GM08714 (cell line): ENCODE measurements around the gene CACNA1B.

Source experiments
- H3K4me3 ChIP-seq: fragments of 200-500 bp; sonication (Bioruptor generic); 2 replicates; pipeline ENCODE4 v1.5.1; 2014; ENCODE audit warnings: mild to moderate bottlenecking, low read length, inconsistent platforms
- ZNF274 ChIP-seq: IDR thresholded peaks from 2 replicates; pipeline ENCODE4 v1.6.1; 2012; ENCODE audit warnings: mild to moderate bottlenecking, low read depth, low read length

Gene CACNA1B

DNA sequence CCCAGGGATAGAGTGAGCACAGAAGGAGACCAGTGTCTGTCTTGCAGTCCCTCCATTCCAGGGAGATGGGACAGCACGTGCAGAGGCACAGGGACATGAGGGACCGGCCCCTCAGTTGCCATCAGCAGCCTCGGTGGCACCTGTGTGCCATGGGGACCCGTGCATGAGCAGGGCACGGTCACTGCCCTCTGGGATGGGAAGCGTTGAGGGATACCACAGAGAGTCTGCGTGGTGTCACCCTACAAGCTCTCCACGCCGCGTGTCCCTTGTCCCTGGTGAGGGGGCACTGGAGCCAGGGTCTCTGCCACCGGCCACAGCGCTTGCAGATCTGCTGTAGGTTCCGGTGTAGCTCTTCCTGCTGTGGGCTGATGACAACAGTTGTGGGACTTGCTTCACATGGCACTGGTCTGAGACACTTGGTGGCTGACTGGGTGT lies 108.1 kb downstream of the CACNA1B start:
- no peak overlapping the region for H3K4me3 ChIP-seq
- no peak for TF ChIP-seq ZNF274

DNA sequence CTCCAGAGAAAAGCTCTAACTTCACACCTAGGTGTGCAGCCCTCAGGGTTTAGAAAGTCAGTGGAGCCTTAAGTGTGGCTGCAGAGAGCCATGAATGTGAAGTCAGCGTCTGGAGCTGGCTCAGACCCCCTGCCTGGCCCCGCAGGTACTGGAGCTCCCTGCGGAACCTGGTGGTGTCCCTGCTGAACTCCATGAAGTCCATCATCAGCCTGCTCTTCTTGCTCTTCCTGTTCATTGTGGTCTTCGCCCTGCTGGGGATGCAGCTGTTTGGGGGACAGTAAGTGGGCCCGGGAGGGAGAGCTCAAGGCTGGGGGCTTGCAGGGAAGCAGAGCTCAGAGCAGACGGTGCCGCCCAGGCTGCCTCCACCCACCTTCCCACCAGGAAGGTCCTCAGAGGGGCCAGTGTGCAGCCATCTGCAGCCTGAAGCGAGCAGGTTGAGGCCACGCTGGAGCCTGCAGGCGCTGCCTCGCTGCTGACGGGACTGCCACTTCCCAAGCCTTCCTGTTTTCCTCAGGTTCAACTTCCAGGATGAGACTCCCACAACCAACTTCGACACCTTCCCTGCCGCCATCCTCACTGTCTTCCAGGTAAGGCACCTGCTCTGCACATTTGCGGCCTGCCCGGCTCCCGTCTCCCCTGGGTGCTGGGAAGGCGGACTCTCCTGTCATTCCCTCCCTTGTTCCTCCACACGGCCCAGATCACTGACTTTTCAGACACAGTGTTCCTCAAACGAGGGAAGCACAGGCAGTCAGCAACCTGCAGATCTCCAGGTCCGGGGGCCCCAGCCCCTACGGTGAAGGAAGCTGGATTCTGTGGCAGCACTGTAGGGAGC lies 108.9 kb downstream of the CACNA1B start:
- TF ChIP-seq ZNF274 = no peak
- no peak overlapping the region for H3K4me3 ChIP-seq

DNA sequence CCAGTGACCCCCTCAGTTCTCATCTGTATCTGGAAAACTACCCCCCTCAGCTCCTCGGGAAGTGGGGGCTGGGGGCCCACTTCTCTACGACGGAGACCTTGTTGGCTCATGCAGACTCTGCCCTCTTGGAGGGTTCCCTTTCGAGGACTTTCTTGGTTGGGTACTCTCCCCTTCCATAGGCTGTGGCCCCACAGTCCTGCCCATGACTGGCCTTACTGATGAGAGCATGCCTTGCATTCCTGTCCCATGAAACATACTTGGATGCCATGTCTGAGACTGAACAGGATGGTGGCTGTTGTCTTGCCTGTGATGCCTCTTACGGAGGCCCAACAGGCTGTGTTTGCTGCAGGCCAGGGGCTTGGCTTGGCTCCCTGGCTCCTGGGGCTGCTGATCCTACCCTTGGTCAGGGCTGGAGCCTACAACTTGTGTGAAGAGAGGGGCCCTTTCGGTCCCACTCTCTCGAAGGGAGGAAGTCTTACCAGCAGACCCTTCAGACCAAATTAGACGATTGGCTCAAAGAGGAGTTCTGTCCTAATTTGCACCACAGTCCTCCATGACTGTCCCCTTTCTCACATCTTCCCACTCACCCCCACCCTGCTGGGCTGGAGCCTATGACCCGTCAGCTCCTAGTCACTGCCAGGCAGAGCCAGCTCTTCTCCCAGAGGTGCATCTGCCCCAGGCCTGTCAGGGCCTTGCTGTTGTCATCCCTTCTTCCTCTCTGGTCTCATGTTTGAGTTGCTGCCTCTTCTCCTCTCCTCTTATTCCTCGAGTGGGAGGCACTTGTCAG lies 109.9 kb downstream of the CACNA1B start:
- no peak for TF ChIP-seq ZNF274

DNA sequence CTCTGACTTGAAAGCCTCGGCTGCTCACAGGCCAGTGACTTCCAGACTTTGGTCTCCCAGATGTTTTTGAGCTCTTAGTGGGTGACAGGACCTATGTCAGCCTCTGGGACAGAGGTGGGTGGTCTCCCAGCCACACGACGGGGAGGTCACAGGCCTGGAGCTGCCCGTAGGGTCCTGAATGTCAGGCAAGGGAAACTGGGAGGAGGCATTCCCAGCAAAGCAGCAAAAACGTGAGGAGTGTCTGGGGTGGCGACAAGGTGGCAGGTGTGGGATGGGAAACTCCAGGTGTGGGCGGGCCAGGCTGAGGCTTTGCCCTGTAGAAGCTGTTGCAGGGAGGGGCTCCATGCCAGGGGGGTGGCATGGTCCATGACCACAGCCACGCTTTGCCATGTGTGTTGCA lies 110.5 kb downstream of the CACNA1B start:
- H3K4me3 ChIP-seq = no peak overlapping the region
- TF ChIP-seq ZNF274 = no peak

More for the DNA sequence above, 109.9 kb downstream of the CACNA1B start:
- no peak overlapping the region for H3K4me3 ChIP-seq

DNA sequence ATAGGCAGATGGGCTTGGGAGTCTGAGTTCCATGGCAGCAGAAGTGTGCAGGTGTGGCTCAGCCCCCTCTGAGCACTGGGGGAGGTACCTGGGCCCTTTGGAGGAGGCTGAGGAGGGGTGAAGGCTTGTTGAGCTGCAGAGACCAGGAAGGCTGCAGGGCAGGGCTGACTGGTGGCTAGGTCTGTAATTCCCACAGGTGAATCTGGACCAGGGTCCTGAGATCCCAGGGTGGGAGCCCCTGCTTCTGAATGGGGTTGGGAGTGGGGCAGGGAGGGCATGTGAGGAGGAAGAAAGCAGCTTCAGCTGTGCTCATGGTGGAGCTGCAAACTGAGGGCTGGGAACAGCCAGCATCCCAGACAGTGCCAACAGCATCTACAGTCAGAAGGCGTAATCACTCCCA lies 111.1 kb downstream of the CACNA1B start:
- TF ChIP-seq ZNF274 = no peak
- no peak overlapping the region for H3K4me3 ChIP-seq

DNA sequence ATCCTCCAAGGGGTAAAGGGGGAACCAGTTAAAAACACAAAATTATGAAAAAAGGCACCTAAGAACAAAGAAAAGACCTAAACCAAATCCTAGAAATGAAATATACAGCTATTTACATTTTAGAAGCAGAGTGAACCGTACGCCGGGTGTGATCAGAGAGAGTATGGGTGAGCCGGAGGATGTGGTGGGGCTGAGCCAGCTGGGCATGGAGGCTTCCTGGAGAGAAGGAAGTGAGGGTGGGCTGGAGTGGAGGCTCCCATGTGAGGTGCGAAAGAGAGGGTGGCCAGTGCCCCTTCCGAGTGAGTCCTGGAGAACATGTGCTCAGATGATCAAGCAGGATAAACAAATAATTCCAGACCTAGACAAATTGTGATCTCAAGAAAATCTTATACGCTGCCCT lies 111.6 kb downstream of the CACNA1B start:
- no peak overlapping the region for H3K4me3 ChIP-seq
- TF ChIP-seq ZNF274 = no peak

DNA sequence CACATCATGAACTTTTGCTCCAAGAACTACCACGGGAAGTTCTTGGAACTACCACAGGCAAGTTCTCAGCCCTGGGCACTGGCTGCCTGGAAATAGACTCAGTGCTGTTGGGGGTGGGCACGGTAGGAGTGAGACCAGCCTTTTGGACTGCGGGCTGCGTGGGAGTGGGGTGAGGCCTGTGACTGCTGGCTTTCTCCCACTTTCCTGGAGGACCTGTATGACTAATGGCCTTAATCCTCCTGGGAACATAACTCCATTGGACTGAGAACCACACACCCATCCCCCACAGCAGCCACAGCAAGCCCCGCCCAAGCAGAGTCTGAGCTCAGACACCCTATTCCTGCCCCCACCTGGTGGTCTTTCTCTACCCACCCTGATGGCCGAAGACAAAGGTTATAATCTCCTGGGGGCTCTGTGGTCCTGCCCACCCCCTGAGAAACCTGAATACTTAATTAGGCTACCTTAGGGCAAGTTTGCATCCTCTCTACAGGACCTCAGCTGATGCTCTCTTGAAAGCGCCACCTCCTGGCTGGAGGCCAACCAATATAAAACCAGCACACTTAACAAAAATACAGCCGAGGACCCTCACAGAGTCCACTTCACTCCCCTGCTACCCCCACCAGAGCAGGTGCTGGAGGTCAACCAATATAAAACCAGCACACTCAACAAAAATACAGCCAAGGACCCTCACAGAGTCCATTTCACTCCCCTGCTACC lies 112.6 kb downstream of the CACNA1B start:
- H3K4me3 ChIP-seq = no peak overlapping the region
- no peak for TF ChIP-seq ZNF274

DNA sequence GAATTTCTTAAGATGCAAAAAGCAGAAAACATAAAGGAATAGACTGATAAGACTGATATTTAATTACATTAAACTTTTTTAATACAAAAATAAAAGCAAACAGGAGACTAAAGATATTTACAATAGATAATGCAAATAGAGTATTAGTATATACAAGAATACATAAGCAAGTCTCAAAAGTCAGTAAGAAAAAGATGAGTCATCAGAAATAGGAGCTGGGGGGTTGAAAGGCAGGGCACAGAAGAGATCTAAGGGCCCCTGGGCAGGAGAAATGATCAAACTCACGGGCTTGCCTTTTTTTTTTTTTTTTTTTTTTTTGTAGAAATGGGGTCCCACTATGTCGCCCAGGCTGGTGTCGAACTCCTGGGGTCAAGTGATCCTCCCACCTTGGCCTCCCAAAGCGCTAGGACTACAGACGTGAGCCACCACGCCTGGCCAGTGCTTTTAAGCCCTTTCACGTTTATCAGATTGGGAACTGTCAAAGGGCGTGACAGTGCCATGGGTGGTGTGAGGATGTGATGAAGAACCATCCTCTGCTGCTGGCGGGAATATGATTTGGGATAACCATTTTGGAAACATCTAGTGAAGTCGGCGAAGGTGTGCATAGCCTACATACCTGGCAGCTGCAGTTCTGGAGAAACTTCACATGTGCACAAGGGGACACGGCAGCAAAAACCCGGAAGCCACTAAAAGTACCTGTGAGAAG lies 126.1 kb downstream of the CACNA1B start:
- H3K4me3 ChIP-seq = no peak overlapping the region
- no peak for TF ChIP-seq ZNF274

DNA sequence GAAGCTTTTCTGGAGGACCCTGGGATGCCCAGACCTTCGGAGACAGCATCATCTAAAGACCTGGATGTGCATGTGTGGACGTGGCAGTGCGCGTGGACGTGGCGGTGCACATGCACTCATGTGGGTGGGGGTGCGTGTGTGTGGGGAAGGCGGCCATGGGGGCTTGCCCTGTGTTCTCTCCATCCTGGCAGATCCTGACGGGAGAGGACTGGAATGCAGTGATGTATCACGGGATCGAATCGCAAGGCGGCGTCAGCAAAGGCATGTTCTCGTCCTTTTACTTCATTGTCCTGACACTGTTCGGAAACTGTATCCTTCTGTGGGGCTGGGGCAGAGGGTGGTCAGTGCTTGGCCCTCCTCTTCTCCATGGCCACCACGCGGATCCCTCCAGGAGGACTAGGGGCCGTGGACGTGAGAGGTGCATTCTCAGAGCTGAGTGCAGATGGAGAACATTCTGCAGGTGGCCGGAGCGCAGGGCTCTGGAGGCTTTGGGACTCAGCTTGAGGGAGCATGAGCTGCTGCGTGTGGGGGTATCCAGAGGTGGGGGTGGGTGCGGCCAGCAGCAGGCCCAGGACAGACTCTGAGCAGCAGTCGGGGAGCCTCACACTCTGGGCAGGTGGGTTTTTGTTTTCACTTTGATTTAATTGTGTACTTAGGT lies 129.1 kb downstream of the CACNA1B start:
- no peak overlapping the region for H3K4me3 ChIP-seq
- no peak for TF ChIP-seq ZNF274

DNA sequence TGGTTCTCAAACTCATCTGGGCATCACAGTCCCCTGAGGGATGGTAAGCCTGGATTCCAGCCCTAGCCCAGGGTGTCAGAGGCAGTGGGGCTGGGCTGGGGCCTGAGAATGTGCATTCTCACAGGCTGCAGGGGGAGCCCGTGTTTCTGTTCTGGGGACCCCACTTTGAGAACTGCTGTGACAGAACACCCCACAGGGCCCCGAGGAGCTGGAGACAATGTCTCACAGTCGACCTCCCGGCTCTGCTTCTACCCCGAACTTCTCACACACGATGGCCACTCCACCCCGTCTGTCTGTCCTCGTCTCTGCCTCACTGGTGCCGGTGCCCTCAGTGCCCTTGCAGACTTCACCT lies 130.0 kb downstream of the CACNA1B start:
- no peak for TF ChIP-seq ZNF274

DNA sequence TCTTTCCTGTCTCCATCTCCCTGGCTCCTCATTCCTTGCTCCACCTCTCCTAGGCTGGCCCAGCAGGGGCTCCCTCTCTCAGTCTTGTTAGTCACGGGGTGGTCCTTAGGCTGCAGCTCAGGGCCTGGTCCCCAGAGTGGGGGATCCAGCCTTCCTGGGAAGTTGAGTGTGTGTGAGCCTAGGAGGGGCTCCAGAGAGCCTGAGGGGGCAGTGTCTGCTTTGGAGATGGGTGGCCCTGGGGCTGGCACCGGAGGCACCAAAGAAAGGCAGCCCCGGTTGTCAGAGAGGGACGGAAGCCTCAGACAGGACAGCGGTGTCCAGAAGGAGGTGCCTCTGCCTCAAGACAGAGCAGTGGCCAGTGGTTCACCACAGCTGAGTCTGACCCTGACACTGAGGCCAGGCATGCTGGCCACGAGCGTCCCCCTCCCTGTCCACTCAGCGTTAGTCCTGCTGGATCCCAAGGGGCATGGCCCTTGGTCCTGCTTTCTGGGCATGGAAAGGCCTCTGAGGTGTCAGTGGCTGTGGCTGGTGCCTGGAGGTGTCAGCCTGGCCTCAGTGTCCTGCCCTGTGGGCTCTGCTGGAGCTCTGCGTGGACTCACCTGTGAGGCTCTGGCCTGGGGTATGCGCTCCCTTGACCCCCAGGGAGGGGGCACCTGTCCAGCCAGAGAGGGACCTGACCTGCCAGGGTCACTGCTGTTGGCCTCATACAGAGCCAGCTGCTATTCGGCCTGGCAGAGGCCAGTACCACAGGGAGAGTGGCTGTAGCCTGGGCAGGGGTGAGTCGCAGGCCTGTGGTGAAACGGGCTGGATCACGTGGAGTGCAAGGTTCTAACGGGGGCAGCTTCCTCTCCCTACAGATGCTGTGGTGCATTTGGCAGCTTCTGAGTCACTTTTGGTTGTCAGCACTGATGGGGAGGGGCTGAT lies 130.6 kb downstream of the CACNA1B start:
- no peak overlapping the region for H3K4me3 ChIP-seq
- TF ChIP-seq ZNF274 = no peak

More for the DNA sequence above, 130.0 kb downstream of the CACNA1B start:
- H3K4me3 ChIP-seq = no peak overlapping the region

DNA sequence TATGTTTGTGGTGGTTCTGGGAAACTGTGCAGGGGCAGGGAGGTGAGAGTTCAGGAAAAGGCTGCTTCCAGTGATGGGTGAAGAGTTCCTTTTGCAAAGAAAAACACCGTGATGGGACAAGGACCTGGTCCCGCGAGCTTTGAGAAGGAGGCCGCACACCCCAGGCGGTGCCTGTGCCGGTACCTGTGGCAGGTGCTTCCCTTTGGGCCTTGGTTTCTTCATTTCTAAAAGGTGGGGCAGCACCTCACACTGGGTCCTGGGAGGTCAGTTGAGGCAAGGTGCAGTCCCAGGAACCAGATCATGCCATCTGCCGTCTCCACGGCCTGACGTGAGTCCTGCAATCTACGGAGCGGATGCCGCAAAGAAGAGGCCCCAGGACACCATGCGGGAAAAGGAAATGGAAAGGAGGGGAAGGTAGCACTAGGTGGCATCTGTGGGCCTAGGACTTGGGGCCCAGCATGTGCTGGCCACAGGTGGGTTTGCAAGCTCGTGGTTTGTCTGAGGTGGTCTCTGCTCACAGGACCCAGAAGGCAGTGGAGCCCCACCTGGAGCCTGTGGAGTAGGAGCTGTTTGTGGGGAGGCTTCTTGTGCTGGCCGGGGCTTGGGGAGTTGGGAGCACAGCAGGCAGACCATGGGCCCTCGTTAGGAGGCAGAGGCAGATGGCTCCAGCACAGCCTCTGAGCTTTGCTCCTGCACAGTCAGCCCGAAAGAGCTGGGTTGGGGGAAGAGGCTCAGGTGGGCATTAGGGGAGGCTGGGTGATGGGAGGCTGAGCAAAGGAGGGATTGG lies 131.6 kb downstream of the CACNA1B start:
- TF ChIP-seq ZNF274 = no peak

More for the DNA sequence above, 131.6 kb downstream of the CACNA1B start:
- no peak overlapping the region for H3K4me3 ChIP-seq
